Neural cell (in vitro differentiated cells): Measurements from ENCODE around the gene HVCN1. TPM values are rescaled to one million over a fixed set of nuclear protein-coding genes. Genes with fewer than 3 reads are reported as not detected.

Source experiments
- H2AFZ ChIP-seq: fragments of 200-600, 300-800 bp; sonication (generic), shearing (Covaris generic); 2 replicates; pipeline ENCODE4 v1.6.0; 2014; ENCODE audit warnings: low read depth, mild to moderate bottlenecking, antibody characterized with exemption, low read length, moderate library complexity
- H3F3A ChIP-seq: fragments of 200-600 bp; shearing (Covaris generic); 2 replicates; pipeline ENCODE4 v1.6.1; 2016; ENCODE audit warnings: mild to moderate bottlenecking, moderate library complexity, mixed read lengths, antibody characterized with exemption, low read length; ENCODE audit not compliant: insufficient read depth, poor library complexity, severe bottlenecking
- H3K27ac ChIP-seq: fragments of 200-600, 300-800 bp; sonication (generic), shearing (Covaris generic); 2 replicates; pipeline ENCODE4 v1.5.1; 2014; ENCODE audit warnings: mild to moderate bottlenecking, low read length, moderate library complexity
- H3K27me3 ChIP-seq: fragments of 300-800, 200-600 bp; sonication (generic), shearing (Covaris generic); 2 replicates; pipeline ENCODE4 v1.6.0; 2014; ENCODE audit warnings: mild to moderate bottlenecking, low read depth, low read length, moderate library complexity; ENCODE audit not compliant: insufficient read depth
- H3K36me3 ChIP-seq: fragments of 300-800, 200-600 bp; sonication (generic), shearing (Covaris generic); 2 replicates; pipeline ENCODE4 v1.5.1; 2014; ENCODE audit warnings: mild to moderate bottlenecking, antibody characterized with exemption, low read length, moderate library complexity; ENCODE audit not compliant: insufficient read depth
- H3K4me2 ChIP-seq: fragments of 300-800, 200-600 bp; sonication (generic), shearing (Covaris generic); 2 replicates; pipeline ENCODE4 v1.6.0; 2014; ENCODE audit warnings: mild to moderate bottlenecking, low read length
- H3K4me3 ChIP-seq: fragments of 300-800, 200-600 bp; sonication (generic), shearing (Covaris generic); 2 replicates; pipeline ENCODE4 v1.5.1; 2014; ENCODE audit warnings: mild to moderate bottlenecking, low read length, moderate library complexity
- H3K79me2 ChIP-seq: fragments of 200-600 bp; shearing (Covaris generic); replicated peaks from 2 replicates; pipeline ENCODE4 v1.6.0; 2014; ENCODE audit warnings: mild to moderate bottlenecking, low read length, moderate library complexity; ENCODE audit not compliant: insufficient read depth
- H3K9ac ChIP-seq: fragments of 300-800, 200-600 bp; sonication (generic), shearing (Covaris generic); 2 replicates; pipeline ENCODE4 v1.6.1; 2016; ENCODE audit warnings: mild to moderate bottlenecking, low read length, mixed read lengths
- H3K9me2 ChIP-seq: fragments of 200-600 bp; shearing (Covaris generic); 2 replicates; pipeline ENCODE4 v1.6.1; 2016; ENCODE audit warnings: mild to moderate bottlenecking, low read length, mixed read lengths; ENCODE audit not compliant: insufficient read depth
- H3K9me3 ChIP-seq: fragments of 200-600, 300-800 bp; sonication (generic), shearing (Covaris generic); 2 replicates; pipeline ENCODE4 v1.6.1; 2016; ENCODE audit warnings: mild to moderate bottlenecking, mixed run types, low read length, moderate library complexity, mixed read lengths
- H4K20me1 ChIP-seq: fragments of 200-600 bp; shearing (Covaris generic); 2 replicates; pipeline ENCODE4 v1.6.1; 2016; ENCODE audit warnings: mild to moderate bottlenecking, mixed run types; ENCODE audit not compliant: insufficient read depth
- CTCF ChIP-seq: fragments of 450-650 bp; IDR thresholded peaks from 2 replicates; pipeline ENCODE4 v1.5.1; 2014; ENCODE audit warnings: antibody characterized with exemption, mild to moderate bottlenecking, moderate library complexity; ENCODE audit not compliant: poor library complexity, severe bottlenecking
- EP300 ChIP-seq: fragments of 450-650 bp; conservative IDR thresholded peaks from 2 replicates; pipeline ENCODE4 v1.6.1; 2014; ENCODE audit warnings: antibody characterized with exemption, mild to moderate bottlenecking, moderate library complexity; ENCODE audit not compliant: poor library complexity, severe bottlenecking
- EZH2 ChIP-seq: fragments of 200-600, 300-800 bp; shearing (Covaris generic), sonication (generic); IDR thresholded peaks from 2 replicates; pipeline ENCODE4 v1.6.1; 2014; ENCODE audit warnings: antibody characterized with exemption, low read length, borderline replicate concordance, mild to moderate bottlenecking; ENCODE audit not compliant: insufficient read depth, poor library complexity, severe bottlenecking
- MXI1 ChIP-seq: fragments of 450-650 bp; conservative IDR thresholded peaks from 2 replicates; pipeline ENCODE4 v1.6.1; 2014; ENCODE audit warnings: antibody characterized with exemption, mild to moderate bottlenecking; ENCODE audit not compliant: poor library complexity, severe bottlenecking
- POLR2AphosphoS5 ChIP-seq: IDR thresholded peaks from 2 replicates; pipeline ENCODE4 v1.6.1; 2012
- RAD21 ChIP-seq: fragments of 450-650 bp; conservative IDR thresholded peaks from 2 replicates; pipeline ENCODE4 v1.6.1; 2014; ENCODE audit warnings: antibody characterized with exemption, mild to moderate bottlenecking, moderate library complexity
- REST ChIP-seq: IDR thresholded peaks from 2 replicates; pipeline ENCODE4 v1.6.1; 2012; ENCODE audit warnings: borderline replicate concordance
- SMC3 ChIP-seq: fragments of 450-650 bp; conservative IDR thresholded peaks from 2 replicates; pipeline ENCODE4 v1.6.1; 2014; ENCODE audit warnings: antibody characterized with exemption, mild to moderate bottlenecking, moderate library complexity; ENCODE audit not compliant: poor library complexity
- TAF1 ChIP-seq: IDR thresholded peaks from 2 replicates; pipeline ENCODE4 v1.6.1; 2012; ENCODE audit warnings: low read depth
- polyA plus RNA-seq: library from polyadenylated mRNA; depleted of rRNA; stranded (reverse); fragments of >200 nt; gene quantifications from 2 replicates; pipeline ENCODE4 v1.2.3, GENCODE V29; 2014

HVCN1 gene
- polyA plus RNA-seq, 1 donor from 2014 or later, result not detected

GRCh38 chr12:110639336-110640141, 49.4 kb downstream of the HVCN1 start:
- no peaks in the 10 kb centered on the region for H3F3A ChIP-seq
- H4K20me1 ChIP-seq, result no peaks in the 10 kb centered on the region
- no peak overlapping the region for H3K27ac ChIP-seq
- no peak overlapping the region for H3K9ac ChIP-seq
- H3K36me3 ChIP-seq, result no peaks in the 10 kb centered on the region
- no peak overlapping the region for H2AFZ ChIP-seq
- H3K9me2 ChIP-seq, result no peaks in the 10 kb centered on the region
- no peak overlapping the region for H3K4me2 ChIP-seq
- H3K27me3 ChIP-seq, result no peaks in the 10 kb centered on the region
- no peaks in the 10 kb centered on the region for H3K79me2 ChIP-seq
- H3K4me3 ChIP-seq, result no peak overlapping the region
- H3K9me3 ChIP-seq, result no peaks in the 10 kb centered on the region
- no peak for TF ChIP-seq CTCF
- no peak for TF ChIP-seq TAF1
- TF ChIP-seq MXI1, result no peak
- TF ChIP-seq POLR2AphosphoS5, result no peak
- TF ChIP-seq EP300, result no peak
- no peak for TF ChIP-seq RAD21
- TF ChIP-seq REST, result no peak
- TF ChIP-seq SMC3, result no peak
- no peak for TF ChIP-seq EZH2

DNA sequence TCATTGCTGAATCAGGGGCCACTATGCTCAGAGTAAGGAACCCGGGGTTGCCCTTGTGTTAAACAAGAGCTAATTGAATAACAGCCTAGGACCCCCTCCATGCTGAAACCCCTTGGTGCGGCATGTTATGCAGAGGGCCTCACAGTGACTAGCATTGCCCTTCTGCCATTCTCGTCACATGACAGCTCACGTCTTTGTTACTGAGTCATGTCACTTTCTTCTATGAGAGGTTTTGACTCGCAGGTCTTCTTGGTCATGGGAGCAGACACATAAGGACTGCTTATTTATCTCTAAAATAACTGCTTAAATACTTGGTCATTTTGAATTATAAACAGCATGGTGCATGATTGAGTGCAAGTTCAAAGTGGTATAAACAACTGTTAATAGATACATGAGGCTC, 50.1 kb downstream of the HVCN1 start:
- no peak overlapping the region for H3K9ac ChIP-seq
- no peaks in the 10 kb centered on the region for H3K36me3 ChIP-seq
- H2AFZ ChIP-seq, result no peak overlapping the region
- H3K4me3 ChIP-seq, result no peak overlapping the region
- H3K79me2 ChIP-seq, result no peaks in the 10 kb centered on the region
- H3K9me2 ChIP-seq, result no peaks in the 10 kb centered on the region
- no peaks in the 10 kb centered on the region for H3F3A ChIP-seq
- H3K27me3 ChIP-seq, result no peaks in the 10 kb centered on the region
- TF ChIP-seq EZH2 (no peak), EP300 (no peak), SMC3 (no peak)
- no peak overlapping the region for H3K27ac ChIP-seq
- no peak overlapping the region for H3K4me2 ChIP-seq
- no peaks in the 10 kb centered on the region for H4K20me1 ChIP-seq
- H3K9me3 ChIP-seq, result no peaks in the 10 kb centered on the region
